GM12891 (cell line): ENCODE measurements around the gene TCF12.

ENCODE experiments used
- POLR2A ChIP-seq: IDR thresholded peaks from 2 replicates; pipeline ENCODE4 v1.6.1; 2011; ENCODE audit warnings: low read depth, low read length, control low read depth
- POLR2AphosphoS5 ChIP-seq: IDR thresholded peaks from 2 replicates; pipeline ENCODE4 v1.6.1; 2011; ENCODE audit warnings: low read depth, low read length, control low read depth
- POU2F2 ChIP-seq: IDR thresholded peaks from 2 replicates; pipeline ENCODE4 v1.6.1; 2011; ENCODE audit warnings: low read depth, mild to moderate bottlenecking, control low read depth, low read length, moderate library complexity
- SPI1 ChIP-seq: IDR thresholded peaks from 2 replicates; pipeline ENCODE4 v1.6.1; 2011; ENCODE audit warnings: low read depth, low read length, control low read depth
- TAF1 ChIP-seq: IDR thresholded peaks from 2 replicates; pipeline ENCODE4 v1.6.1; 2011; ENCODE audit warnings: low read depth, low read length, control low read depth

DNA sequence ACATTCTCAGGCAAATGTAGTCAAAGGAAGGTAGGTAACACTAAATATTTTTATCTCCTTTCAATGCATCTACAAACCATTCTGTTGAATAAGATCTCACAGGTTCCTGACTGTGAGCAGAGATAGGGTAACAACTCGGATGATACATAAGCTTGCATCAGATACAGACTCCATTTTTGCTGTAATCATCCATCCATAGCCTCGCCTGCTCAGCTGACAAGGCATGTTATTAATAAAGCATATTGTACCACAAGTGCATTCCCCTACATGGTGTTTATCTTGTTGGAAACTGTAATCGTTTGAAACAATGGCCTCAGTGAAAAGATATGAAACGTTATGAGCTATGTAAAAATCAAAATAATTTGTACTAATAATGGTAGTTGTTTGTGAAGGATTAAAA is 35.4 kb upstream of the TCF12 start:
- TF ChIP-seq TAF1 (no peak), POLR2A (no peak), POLR2AphosphoS5 (no peak), POU2F2 (no peak), SPI1 (no peak)
